Uterus (tissue), 4 donors: ENCODE measurements around the gene DPCD. TPM values are rescaled to one million over a fixed set of nuclear protein-coding genes. Genes with fewer than 3 reads are reported as not detected.
"Not testable (repeated sequence)": the region's sequence is repeated elsewhere in the genome, so short reads cannot be mapped to it uniquely, and the experiment has no call there.

Experiments used
- DNase-seq, 2 donors: peaks; one replicate each; pipeline ENCODE4 v3.0.0-alpha.2; 2019 to 2020
- H3K27ac ChIP-seq, 2 donors: fragments of 200-600 bp; sonication (generic); 1 replicate in 1 of 2; 2 replicates in 1 of 2; pipeline ENCODE4 v1.5.1; 2016 to 2018
- H3K27me3 ChIP-seq, 2 donors: fragments of 200-600 bp; sonication (generic); one replicate each; pipeline ENCODE4 v1.5.1; 2018 to 2019; ENCODE audit warnings: control low read depth in 1 of 2
- H3K36me3 ChIP-seq, 2 donors: fragments of 200-600 bp; sonication (generic); one replicate each; pipeline ENCODE4 v1.5.1; 2019; ENCODE audit warnings: control low read depth in 1 of 2
- H3K4me1 ChIP-seq, 2 donors: fragments of 200-600 bp; sonication (generic); one replicate each; pipeline ENCODE4 v1.5.1; 2018 to 2019; ENCODE audit warnings: control low read depth in 1 of 2
- H3K4me3 ChIP-seq, 2 donors: fragments of 200-600 bp; sonication (generic); 1 replicate in 1 of 2; 2 replicates in 1 of 2; pipeline ENCODE4 v1.5.1; 2018 to 2019; ENCODE audit warnings: mild to moderate bottlenecking in 1 of 2
- H3K9me3 ChIP-seq, 2 donors: fragments of 200-600 bp; sonication (generic); one replicate each; pipeline ENCODE4 v1.5.1; 2019; ENCODE audit warnings: control low read depth in 1 of 2
- POLR2A ChIP-seq, 2 donors: fragments of 450-650 bp; IDR thresholded peaks; one replicate each; pipeline ENCODE4 v1.6.1; 2016; ENCODE audit warnings: antibody characterized with exemption in 2 of 2, mild to moderate bottlenecking in 1 of 2, moderate library complexity in 1 of 2
- intact Hi-C: fragments of 100-400 bp; cut with DNase I; formaldehyde crosslinking; loops from one replicate; pipeline ENCODE4 v1.15.1; 2023; ENCODE audit warnings: low total_unique reads
- total RNA-seq, 4 donors: library from RNA; depleted of rRNA in 3 of 4; stranded (reverse); fragments of >200 nt in 3 of 4; gene quantifications; one replicate each; pipeline versions ENCODE4 v1.1.0 to v1.2.4, GENCODE V29; 2014 to 2023
- TF ChIP-seq, protein P1 (sequence below), 4 experiments: fragments of 200-600 bp in 2 of 4; fragments of 450-650 bp in 2 of 4; sonication (generic) in 2 of 4; IDR thresholded peaks; one replicate each; pipeline ENCODE4 v1.5.1; 2016 to 2019; ENCODE audit warnings: antibody characterized with exemption in 4 of 4, mild to moderate bottlenecking in 2 of 4, moderate library complexity in 1 of 4
- donor health status: DM: yes; HTN: yes; CAD: no.

DPCD gene
- total RNA-seq, 4 donors from 2014 or later, result 5.1 to 35.6 (median 21.7) TPM

DNA sequence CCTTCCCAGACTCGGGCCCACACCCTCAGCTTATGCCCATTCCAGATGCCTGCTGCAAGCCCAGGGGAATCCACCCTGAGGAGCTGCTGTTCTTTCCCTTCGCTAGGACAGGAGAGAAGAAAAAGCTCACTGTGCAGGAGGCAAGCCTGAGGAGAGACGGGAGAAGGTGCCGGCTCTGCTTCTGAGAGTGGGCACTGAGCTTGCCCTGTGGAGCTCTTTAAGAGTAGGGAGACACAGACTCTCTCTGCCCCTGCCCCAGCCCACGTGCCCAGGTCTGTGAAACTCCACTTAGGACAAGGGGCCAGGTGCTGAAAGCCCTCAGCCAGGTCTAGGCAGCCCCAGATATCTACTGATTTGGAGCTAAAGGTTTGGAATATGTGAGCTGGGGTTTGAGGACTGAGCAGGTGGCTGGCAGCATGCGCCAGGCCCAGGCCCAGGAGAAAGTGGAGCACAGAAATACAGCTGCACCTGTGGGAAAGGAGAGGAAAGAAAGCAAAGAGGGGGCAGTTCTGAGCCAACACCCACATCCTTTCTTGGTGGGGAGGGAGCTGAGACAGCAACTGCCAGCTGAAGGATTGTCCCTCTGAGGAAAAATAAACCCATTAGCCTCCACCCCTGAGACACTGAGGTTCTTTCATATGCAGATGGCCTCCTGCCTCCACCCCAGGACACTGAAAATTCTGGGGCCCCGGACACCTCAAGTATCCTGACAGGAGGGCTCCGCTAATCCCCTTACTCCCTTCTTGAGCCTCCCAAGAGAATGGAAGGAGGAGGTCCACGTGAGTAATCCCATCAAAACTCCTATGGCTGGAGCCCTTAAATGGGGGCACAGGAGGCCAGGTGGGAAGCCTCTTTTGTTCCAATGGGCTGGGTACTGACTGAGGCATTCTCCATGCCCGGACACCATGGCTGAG, 7.4 kb upstream of the DPCD start:
- Histone ChIP-seq H3K27ac (no peak overlapping the region), H3K4me3 (no peak overlapping the region), H3K36me3 (no peaks in the 10 kb centered on the region), H3K4me1 (no peaks in the 10 kb centered on the region), H3K27me3 (no peaks in the 10 kb centered on the region), H3K9me3 (no peaks in the 10 kb centered on the region)
- no peak for DNase-seq
- TF ChIP-seq, protein P1, sequence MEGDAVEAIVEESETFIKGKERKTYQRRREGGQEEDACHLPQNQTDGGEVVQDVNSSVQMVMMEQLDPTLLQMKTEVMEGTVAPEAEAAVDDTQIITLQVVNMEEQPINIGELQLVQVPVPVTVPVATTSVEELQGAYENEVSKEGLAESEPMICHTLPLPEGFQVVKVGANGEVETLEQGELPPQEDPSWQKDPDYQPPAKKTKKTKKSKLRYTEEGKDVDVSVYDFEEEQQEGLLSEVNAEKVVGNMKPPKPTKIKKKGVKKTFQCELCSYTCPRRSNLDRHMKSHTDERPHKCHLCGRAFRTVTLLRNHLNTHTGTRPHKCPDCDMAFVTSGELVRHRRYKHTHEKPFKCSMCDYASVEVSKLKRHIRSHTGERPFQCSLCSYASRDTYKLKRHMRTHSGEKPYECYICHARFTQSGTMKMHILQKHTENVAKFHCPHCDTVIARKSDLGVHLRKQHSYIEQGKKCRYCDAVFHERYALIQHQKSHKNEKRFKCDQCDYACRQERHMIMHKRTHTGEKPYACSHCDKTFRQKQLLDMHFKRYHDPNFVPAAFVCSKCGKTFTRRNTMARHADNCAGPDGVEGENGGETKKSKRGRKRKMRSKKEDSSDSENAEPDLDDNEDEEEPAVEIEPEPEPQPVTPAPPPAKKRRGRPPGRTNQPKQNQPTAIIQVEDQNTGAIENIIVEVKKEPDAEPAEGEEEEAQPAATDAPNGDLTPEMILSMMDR (IDR thresholded peaks at IDR 0.05), result no peak
- TF ChIP-seq POLR2A (IDR thresholded peaks at IDR 0.05), result no peak
- intact Hi-C loops, result no loop called here

DNA sequence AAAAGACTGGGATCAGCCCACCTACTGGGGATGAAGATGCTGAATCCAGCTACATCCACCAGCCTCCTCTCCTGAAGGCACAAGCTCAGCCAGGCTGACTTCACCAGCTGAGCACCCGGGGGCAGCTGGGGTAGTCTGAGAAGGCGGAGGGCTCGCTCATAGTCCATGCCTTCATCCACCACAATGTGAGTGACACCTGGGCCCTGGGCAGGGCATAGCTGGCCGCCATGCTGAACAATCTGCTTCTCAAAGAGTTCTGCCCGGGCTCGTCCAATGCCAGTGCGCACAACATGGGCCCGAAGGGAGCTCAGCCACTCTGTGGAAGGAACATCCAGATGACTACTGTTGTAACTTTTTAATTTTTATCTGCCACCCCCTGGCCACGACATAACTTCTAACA, 2.3 kb upstream of the DPCD start:
- TF ChIP-seq, protein P1 (IDR thresholded peaks at IDR 0.05), result no peak
- no peak for TF ChIP-seq POLR2A (IDR thresholded peaks at IDR 0.05)
- H3K36me3 ChIP-seq, result no peaks in the 10 kb centered on the region
- intact Hi-C loops, result no loop called here
- no peaks in the 10 kb centered on the region for H3K9me3 ChIP-seq
- H3K27me3 ChIP-seq, result no peaks in the 10 kb centered on the region
- no peak overlapping the region for H3K4me3 ChIP-seq
- H3K4me1 ChIP-seq, result no peaks in the 10 kb centered on the region
- no peak for DNase-seq
- H3K27ac ChIP-seq, result no peak overlapping the region

DNA sequence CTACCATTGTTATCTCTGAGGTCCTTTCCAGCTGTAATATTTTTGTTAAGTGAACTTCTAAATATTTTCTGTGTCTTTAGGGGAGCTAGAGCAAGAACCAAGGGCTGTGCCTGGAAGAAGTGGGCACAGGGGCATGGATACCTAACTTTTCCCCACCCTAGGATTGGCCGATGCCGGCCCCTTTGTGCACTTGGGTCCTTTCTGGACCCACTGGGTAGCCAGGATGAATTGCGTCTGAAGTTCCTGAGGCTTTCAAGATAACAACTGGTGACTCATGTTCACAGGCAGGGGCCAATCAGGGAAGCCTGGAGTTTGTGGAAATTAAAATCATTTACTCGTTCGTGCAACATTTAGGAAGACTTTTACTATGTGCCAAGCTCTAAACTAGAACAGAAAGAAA, 758 bp downstream of the DPCD start:
- no peak for TF ChIP-seq POLR2A (IDR thresholded peaks at IDR 0.05)
- TF ChIP-seq, protein P1 (IDR thresholded peaks at IDR 0.05), result no peak
- Histone ChIP-seq H3K36me3 (no peaks in the 10 kb centered on the region), H3K4me3 (peak overlapping the region; percentile 50 to 78), H3K4me1 (no peaks in the 10 kb centered on the region), H3K27ac (no peak overlapping the region), H3K9me3 (no peaks in the 10 kb centered on the region), H3K27me3 (no peaks in the 10 kb centered on the region)
- DNase-seq, result no peak
- intact Hi-C loops, result no loop called here

DNA sequence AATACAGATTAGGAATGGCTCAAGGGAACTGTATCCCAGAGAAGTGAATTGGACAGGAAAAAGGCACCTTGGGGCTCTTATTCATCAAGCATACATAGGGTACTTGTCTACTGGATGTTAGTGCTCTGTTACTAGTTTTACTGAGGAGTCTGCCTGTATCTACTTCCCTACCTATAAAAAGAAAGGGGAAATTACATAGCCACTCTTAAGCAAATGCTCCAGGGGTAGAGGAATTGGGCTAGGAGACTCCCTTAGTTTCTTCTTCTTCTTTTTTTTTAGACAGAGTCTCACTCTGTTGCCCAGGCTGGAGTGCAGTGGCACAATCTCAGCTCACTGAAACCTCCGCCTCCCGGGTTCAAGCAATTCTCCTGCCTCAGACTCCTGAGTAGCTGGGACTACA, 5.2 kb downstream of the DPCD start:
- H3K36me3 ChIP-seq, H3K27ac ChIP-seq, H3K4me3 ChIP-seq, DNase-seq, H3K4me1 ChIP-seq, intact Hi-C loops, H3K27me3 ChIP-seq, H3K9me3 ChIP-seq: not testable (repeated sequence)

DNA sequence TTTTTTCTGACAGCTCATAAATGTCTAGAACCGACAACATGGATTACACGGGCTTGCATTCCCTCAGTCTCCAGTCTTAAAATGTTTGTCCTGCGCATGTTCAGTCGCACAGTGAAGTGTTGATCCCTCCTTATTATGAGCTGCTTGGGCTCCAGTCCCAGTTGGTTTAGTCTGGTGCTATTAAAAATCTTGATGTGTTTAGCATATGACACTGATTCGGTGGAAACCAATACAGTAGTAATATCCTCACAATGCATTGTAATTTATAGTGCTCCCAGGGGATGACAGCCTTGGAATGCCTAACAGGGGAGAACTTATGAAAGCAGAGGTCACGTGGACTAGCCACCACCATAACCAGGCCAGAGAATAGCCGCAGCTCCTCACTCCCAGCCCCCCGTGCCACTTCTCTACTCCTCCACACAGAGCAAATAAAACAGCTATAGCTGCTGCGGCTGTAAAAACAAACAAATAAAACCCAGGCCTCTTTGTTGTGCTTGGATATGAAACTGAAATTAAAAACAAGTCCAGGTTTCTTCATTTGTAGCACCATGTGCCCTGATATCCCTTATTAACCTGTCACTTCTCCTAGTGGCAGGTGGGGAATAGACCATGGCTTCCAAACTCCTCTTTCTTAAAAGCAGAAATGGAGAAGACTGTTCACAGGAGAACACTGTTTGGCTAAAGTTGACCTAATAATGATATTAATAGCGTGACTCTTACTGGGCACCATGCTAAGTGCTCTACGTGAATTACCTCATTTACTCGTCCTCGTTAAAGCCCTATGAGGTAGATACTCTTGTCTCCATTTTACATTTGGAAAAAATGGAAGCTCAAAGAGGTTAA, 7.7 kb downstream of the DPCD start:
- Histone ChIP-seq H3K9me3 (no peaks in the 10 kb centered on the region), H3K27me3 (no peaks in the 10 kb centered on the region), H3K27ac (peak overlapping the region in 1 of 2 donors; percentile 50), H3K4me1 (no peaks in the 10 kb centered on the region), H3K4me3 (no peak overlapping the region), H3K36me3 (no peaks in the 10 kb centered on the region)
- TF ChIP-seq POLR2A (IDR thresholded peaks at IDR 0.05), result no peak
- TF ChIP-seq, protein P1 (IDR thresholded peaks at IDR 0.05), result no peak
- DNase-seq, result no peak
- intact Hi-C loops, result no loop called here
